ENCODE measurements around the gene TMEM219. TPM values are rescaled to one million over a fixed set of nuclear protein-coding genes. Genes with fewer than 3 reads are reported as not detected.

Gene TMEM219
- total and polyA plus RNA-seq, 9 of the 15 experiments (the other 6 are each of a cell fraction or from before 2014, with no cell fraction given) = 35.3 to 62.8 (median 55.5) TPM

- TF ChIP-seq MYC (IDR thresholded peaks at IDR 0.05; ENCODE audit: low read depth, low read length) (peak; percentile 51; the same call in 1 of the 2 replicates), MYC (CRISPR knock-in tag; IDR thresholded peaks at IDR 0.05; ENCODE audit: borderline replicate concordance, low read depth) (no peak), DEAF1 (CRISPR knock-in tag; IDR thresholded peaks at IDR 0.05) (no peak), ZNF282 (CRISPR knock-in tag; IDR thresholded peaks at IDR 0.05) (no peak), GTF2F1 (IDR thresholded peaks at IDR 0.05; ENCODE audit: low read depth, low read length) (no peak), MAFG (tag; conservative IDR thresholded peaks at IDR 0.05) (no peak), IRF1 (CRISPR knock-in tag; IDR thresholded peaks at IDR 0.05; ENCODE audit: borderline replicate concordance) (no peak), ARID3A (IDR thresholded peaks at IDR 0.05; ENCODE audit: borderline replicate concordance, low read depth, low read length) (no peak), ZNF764 (CRISPR knock-in tag; IDR thresholded peaks at IDR 0.05; ENCODE audit: low read depth) (no peak), BACH1 (tag; IDR thresholded peaks at IDR 0.05) (no peak), CREB5 (CRISPR knock-in tag; IDR thresholded peaks at IDR 0.05) (no peak), TBL1XR1 (IDR thresholded peaks at IDR 0.05; ENCODE audit: low read length in 2 of 2) (no peak), TCF7 (IDR thresholded peaks at IDR 0.05; ENCODE audit: borderline replicate concordance) (no peak), ZC3H8 (IDR thresholded peaks at IDR 0.05) (no peak), SMARCE1 (IDR thresholded peaks at IDR 0.05) (no peak; the same call in 1 of the 2 replicates), ZNF395 (CRISPR knock-in tag; IDR thresholded peaks at IDR 0.05) (no peak; the same call in 1 of the 2 replicates), CREB3 (tag; conservative IDR thresholded peaks at IDR 0.05; ENCODE audit: low read depth) (no peak), PURB (CRISPR knock-in tag; IDR thresholded peaks at IDR 0.05; ENCODE audit: low read depth) (no peak), HEY1 (CRISPR knock-in tag; IDR thresholded peaks at IDR 0.05; ENCODE audit: borderline replicate concordance) (peak; percentile 56; the same call in 1 of the 2 replicates)
Observed at GRCh38 chr16:29925781-29926710, 35.8 kb upstream of the TMEM219 start, which contains the start of gene KCTD13 (continued).
